GM19395 (cell line): ENCODE measurements around the gene SCN1B.

ENCODE experiments used
- ATAC-seq: cut with Tn5 transposase; IDR thresholded peaks from one replicate; pipeline ENCODE4 v1.9.1; 2021; ENCODE audit warnings: mild to moderate bottlenecking, moderate library complexity; ENCODE audit not compliant: unreplicated experiment

Gene SCN1B

DNA sequence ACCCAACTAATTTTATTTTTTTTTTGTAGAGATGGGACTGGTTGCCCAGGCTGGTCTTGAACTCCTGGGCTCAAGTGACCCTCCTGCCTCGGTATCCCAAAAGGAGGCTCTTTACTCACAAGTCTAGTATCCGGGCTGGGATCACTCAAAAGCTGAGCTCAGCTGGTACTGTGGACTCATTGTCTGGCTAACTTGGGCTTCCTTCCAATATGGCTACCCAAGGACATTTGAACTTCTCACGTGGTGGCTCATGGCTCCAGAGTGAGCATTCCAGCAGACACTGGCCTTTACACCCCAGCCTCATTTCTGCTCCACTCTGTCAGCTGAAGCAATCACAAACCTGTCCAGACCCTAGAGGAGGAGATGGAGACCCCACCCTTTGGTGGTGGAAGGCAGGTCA lies 40.2 kb downstream of the SCN1B start:
- ATAC-seq = no peak

DNA sequence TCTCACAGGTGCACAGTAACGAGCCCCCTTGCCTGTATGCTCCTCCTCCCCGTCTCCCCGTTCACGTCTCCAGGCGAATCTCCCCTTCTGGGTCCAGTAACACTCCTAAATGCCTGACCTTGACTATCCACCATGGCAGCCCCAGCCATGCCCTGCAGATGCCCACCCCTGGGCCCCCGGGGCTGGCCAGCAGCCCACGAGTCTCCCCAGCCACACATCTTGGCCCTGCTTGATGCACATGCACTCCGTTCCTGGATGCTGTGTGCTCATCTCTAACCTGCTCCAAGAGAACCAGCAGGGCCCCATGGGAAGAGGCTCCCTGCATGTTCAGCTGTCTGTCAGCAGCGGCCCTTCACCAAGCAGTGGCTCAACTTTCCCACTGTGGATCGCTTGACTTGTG lies 43.2 kb downstream of the SCN1B start:
- ATAC-seq = no peak

DNA sequence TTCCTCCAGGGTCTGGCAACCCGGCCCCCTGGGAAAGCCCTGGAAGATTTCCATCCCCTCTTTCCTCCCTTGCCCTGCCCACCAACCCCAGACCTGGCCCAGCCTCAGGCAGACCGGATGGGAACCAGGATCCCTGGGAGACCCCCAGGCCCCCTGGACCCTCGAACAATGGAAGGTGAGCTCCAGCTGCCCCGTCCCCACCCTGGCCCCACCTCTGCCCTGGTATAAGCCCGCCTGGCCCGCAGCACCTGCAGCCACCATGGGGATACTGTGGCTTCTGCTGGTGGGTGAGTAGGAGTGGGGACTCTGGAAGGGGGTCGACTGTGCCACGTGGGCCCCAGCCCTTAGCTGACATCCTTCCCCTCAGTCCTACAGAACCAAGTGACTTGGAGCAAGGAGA lies 43.7 kb downstream of the SCN1B start:
- no peak for ATAC-seq

DNA sequence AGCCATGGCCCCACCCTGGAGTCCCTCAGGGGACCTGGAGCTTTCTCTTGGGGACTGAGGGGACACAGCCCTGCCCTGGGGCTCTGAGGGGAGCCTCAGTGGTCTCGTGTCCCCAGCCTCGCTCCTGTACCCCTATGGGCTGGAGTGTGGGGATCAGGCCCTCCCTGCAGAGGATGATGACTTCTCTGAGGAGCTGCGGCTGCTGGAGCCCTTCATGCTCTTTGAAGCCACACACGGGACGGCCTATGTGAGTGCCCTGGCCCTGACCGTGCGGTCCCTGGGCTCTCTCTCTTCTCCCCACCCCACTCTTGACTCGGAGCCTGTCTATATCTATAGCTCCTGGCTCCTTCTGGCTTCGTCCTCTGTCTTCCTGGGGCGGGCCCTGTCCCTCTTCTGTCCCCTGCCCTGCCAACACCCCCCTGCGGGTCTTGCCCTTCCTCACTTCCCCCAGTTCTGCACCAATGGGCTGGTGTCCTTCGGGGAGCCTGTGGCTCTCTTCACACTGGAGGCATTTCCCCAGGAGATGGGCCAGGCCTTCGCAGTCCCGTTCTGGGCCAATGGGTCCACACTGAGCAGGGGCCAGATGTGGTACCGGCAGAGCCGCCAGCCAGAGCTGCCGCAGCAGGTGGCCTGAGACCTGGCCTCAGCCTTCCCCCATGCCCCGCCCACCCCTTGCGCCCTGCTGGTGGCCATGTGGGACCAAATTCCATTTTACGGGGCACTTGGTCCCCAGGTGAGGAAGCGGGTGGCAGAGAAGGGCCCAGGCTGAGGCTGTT lies 44.3 kb downstream of the SCN1B start:
- ATAC-seq = no peak

DNA sequence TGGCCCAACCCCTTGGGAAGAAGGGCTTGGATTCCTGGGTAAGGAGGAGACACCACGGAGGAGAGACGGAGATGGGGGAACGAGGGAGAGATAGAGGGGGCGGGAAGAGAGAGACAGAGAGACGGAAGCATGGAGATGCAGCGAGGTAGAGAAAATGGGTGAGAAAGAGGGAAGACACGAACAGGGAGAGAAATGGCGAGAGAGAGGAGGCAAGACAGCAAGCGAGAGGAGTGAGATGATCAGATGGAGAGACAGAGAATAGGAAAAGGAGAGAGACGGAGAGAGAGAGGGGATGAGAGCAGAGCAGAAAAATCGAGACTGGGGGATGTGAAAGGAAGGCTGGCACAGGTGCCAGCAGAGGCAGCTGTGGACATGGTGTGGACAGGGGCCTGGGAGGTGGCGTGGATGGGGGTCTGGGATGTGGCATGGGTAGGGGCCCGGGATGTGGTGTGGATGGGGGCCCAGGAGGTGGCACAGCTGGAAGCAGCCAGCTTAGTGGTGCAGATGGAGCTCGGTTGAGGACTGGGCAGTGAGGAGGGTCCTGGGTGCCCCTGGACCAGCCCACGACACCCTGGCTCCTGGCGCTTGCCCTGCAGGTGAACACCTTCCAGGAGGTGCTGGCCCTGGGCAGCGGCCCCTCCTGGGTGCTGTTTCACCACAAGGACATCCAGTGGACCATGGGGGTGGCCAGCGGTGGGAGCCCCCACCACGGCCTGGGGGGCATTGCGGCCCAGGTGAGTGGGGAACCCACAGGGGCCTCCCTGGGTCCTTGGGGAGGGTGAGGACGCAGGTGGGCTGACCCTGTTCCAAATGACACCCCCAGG lies 45.1 kb downstream of the SCN1B start:
- no peak for ATAC-seq

DNA sequence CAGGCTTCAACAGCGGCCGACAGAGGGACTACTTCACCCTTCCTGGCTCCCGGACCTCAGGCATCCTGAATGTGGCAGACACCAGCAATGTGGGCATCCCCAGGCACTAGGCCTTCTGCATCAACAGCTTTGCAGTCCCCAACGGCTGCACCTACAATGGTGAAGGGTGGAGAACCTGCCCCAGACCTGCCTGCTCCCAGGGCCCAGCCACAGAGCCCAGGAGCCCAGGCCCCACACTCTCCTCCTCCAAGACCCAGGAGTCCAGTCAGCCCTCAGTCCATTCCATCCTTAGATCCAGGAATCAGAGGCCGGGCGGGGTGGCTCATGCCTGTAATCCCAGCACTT lies 45.7 kb downstream of the SCN1B start:
- ATAC-seq = no peak

DNA sequence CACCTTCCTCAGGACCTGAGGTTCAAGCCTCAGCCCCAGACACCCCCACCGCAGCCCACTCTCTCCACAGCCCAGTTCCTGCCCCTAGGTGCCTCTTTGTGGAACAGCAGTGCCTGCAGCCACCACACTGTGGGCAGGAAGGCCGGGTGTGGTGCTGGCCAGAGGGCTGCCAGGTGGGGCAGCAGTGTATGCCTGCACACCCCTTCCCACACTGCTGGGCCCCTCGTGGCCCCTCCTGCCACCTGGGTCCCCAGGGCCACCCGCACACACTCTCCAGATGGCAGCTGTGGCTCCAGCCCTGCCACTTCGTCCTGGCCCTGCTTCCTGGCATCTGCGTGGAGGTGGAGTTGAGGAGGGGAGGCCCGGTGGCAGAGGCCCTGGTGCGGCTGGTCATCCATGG lies 46.4 kb downstream of the SCN1B start:
- ATAC-seq = no peak

DNA sequence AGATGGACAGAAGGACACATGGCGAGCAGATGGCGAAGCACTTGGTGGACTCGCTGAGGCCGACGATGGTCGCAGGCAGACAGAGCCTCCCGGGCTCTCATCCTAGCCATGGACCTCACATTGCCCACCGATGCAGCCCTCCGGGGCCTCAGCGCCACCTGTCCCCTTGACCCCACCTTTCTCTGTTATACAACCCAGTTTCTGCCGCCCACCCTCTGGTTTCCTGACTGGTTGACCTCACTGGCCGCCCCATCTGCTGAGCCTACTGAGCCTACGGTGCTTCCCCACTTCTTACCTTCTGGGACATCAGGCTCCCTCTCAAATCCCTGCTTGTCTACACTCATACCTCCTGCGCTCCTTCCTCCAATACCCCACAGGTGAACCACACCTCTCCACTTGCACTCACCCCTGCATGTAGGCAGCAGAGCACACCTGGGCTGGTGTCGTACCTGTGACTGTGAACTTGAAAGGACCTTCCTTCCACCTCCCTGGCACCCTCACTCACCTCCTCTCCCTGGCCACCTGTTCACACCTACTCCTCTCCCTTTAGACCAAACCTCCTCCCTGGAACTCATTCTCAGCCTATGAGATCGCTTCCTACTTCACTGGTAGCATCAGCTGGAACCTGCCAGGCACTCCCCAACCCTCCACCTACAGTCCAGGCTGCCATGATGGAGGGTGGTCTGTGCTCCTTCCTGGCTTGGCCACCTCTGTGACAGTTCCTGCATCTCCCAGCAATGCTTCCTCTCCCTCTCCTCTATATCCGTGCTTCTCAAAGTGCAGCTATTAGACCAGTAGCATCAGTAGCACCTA lies 47.3 kb downstream of the SCN1B start:
- no peak for ATAC-seq

DNA sequence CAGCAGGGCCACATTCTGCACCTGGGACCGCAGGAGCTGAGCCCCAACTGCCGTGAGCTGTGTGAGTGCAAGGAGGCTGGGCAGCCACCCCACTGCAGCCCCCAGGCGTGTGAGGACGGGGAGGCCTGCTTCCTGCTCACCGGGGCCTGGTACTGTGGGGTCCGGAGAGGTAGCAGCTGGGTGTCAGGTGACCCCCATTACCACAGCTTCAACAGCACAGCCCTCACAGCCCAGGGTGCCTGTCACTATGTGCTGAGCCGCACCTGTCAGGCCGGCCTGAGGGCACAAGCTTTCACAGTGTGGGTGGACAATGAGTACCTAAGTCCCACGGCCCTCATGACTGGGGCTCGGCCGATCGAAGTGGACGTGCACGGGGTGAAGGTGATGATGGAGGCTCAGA lies 49.6 kb downstream of the SCN1B start:
- ATAC-seq = no peak

DNA sequence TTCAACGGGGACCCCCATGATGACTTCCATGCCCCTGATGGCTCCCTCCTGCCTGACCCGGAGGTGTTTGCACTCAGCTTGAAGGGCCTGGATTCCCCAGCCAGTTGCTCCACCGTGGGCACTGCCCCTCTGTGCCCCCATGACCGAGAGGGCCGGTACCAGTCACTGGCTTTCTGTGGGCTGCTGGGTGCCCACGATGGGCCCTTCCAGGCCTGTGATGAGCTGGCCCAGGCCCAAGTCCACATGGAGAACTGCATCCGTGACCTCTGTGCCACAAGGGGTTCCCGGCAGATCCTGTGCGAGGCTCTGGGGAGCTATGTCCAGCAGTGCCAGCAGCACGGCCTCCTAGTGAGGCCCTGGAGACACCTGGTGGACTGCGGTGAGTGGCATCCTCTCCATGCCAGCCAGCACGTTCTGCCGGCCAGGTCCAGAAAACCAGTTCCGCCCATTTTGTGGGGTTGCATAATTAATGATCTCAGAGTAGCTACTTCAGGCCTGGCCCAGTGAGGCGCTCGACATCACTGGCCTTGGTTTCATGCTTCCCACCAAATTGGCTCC lies 50.4 kb downstream of the SCN1B start:
- ATAC-seq = no peak

DNA sequence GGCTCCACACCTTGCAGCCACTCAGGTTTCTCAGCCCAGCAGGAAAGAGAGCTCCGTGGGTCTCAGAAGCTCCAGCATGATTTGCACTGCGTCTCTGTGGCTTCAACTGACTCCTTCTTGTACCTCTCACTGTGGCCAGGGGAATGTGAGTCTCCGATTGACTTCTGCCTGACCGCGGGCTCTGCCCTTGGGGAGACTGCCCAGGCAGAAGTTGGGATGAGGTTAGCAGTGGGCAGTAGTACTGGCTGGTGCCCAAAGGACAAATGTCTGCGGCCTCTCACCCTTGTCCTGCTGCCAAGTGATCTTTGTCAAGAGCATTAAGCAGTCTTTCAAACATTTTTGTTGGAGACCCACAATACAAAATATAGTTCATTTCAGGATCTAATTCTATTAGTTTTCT lies 50.9 kb downstream of the SCN1B start:
- no peak for ATAC-seq

DNA sequence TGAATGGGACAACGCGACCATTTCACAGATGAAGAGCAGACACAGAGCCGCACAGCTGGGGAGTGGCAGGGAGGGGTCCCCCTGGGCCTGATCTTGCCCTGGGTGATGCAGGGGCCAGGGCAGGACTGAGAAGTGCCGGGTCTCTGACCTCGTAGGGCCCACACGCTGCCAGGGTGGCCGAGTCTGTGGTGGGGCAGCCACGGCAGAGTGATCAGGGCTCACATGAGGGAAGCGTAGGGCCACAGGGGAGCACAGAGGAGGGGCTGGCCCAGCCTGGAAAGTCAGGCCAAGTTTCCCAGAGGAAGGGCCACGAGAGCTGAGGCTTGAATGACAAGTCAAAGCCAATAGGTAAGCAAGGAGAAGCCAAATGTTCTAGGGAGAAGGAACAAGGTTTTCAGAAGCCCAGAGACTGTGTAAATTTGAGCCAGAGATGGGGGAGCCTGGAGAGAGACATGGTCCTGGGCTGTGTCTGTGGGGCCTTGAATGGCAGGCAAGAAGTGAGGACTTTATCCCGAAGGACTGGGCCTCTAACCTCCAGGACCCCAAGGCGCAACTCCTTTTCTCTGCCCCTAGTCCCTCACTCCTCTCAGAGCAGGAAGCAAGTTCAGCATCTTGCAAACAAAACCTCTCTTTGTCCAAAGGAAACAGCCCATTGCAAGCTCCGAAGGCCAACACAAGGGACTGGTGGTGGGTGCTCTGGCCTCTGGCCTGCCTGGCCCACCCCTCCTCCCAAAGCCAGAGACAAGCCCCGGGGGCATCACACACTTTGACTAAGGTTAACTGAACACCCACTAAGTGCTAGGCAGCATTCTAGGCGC lies 53.6 kb downstream of the SCN1B start:
- no peak for ATAC-seq

DNA sequence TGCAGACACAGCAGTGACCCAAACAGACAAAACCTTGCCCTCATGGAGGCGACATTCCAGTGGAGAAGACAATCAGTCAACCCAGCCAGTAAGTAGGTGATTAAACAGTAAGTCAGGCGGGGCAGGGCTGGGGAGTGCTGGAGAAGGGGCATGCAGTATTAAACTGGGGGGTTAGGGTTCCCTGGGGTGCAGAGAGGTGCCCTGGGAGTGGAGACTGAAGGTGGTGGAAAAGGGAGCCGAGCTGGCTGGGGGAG lies 54.2 kb downstream of the SCN1B start:
- no peak for ATAC-seq

DNA sequence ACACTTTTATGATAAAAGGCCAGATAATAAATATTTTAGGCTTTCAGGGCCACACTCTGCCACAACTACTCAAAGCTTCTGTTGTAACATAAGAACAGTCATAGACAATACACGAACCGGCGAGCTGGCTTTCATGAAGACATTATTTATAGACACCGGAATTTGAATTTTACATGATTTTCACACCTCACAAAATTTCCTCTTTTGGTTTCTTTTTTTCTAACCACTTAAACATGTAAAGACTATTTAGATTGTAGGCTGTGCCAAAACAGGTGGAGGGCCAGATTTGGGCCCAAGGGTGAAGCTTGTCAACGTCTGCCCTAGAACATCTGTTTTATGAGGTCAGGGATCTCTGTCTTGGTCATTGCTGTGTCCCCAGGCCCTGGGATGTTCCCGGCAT lies 55.7 kb downstream of the SCN1B start:
- no peak for ATAC-seq

DNA sequence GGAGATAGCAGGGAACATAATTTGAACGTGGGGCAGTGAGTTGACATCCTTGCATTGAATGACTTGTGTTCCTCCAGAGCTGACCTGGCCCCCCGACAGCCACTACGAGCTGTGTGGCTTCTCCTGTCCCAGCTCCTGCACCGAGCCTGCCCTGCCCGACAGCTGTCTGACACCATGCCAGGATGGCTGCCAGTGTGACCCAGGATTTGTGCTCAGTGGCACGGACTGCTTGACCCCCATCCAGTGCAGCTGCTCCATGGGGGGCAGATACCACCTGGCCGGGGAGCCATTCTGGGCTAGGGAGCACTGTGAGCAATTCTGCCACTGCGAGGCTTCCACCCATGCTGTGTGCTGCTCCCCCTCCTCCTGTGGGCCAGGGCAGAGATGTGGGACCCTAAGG lies 56.2 kb downstream of the SCN1B start:
- no peak for ATAC-seq

DNA sequence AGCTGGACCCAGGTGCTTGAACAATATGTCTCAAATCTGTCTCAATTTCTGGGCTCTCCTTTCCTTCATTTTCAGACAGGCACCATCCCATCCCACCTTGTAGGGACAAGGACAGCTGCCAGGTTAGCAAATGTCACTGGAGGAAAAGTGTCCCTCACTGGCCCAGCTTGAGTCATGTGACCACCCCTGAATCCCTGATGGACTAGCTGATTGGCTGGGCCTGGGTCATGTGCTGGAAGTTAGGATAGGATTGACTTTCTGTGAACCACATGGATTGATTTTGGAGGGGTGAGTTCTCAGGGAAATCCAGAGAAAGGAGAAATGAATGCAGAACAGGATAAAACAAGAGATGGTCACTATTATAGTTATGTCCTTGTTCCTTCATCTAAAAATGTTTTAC lies 57.1 kb downstream of the SCN1B start:
- no peak for ATAC-seq

DNA sequence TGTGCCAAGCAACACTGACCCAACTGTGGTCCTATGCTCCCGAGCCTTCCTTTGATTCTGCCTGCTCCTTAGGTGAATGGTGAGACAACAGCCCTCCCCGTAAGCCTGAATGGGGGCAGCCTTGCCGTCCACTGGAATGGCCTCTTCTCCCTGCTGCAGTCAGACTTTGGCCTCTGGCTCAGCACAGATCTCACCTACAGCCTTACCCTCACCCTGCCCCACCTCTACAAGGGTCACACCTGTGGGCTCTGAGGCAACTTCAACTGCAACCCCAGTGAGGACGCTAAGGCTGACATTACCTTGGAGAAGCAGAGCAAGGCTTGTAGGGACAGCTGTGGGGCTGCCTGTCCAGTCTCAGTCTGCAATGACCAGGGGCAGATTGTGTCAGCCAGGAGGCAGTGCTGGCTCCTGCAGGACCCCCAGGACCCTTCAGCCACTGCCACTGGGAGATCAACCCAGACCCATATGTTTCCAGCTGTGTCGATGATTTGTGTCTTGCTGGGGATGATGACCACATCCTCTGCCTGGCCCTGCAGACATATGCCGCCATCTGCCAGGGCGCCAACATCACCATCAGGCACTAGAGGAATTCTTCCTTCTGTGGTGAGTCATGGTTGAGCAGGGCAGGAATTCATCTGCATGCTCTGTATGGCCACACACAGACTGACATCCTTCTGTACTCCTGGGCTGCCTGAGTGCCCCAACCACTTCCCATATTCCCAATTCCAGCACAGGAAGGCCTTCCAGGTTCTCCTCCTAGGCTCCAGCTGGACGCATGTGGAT lies 58.1 kb downstream of the SCN1B start:
- no peak for ATAC-seq

DNA sequence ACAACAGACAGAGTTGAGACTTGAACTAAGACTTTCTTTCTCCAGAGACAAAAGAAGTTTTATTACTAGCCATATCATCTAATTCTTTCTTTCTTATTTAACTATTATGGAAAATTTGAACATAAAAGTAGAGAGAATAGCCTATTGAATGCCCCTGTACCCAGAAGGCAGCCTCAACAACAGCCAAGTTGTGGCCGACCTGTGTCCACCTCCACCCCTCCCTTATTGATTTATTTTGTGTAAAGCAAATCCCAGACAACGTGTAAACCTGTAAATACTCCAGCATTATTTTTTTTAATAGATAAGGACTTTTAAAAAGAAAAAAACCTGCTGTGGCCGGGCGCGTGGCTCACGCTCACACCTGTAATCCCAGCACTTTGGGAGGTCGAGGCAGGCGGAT lies 59.3 kb downstream of the SCN1B start:
- ATAC-seq = no peak
